H9 (cell line): Measurements from ENCODE around the gene SIM1. TPM values are rescaled to one million over a fixed set of nuclear protein-coding genes. Genes with fewer than 3 reads are reported as not detected.

ENCODE experiments used
- DNase-seq: peaks from one replicate; pipeline ENCODE4 v3.0.0-alpha.2; 2017
- H2AFZ ChIP-seq: one replicate; pipeline ENCODE4 v1.6.1; 2013; ENCODE audit warnings: mild to moderate bottlenecking, low read length, control low read depth, moderate library complexity
- H2AK5ac ChIP-seq: 2 replicates; pipeline ENCODE4 v1.6.1; 2013; ENCODE audit warnings: low read length, control low read depth, mixed read lengths; ENCODE audit not compliant: insufficient read length
- H2BK120ac ChIP-seq: one replicate; pipeline ENCODE4 v1.6.1; 2013; ENCODE audit warnings: low read depth, mild to moderate bottlenecking, low read length, control low read depth, inconsistent platforms; ENCODE audit not compliant: poor library complexity, severe bottlenecking
- H2BK12ac ChIP-seq: 2 replicates; pipeline ENCODE4 v1.6.1; 2013; ENCODE audit warnings: low read length, control low read depth, mixed read lengths, low read depth; ENCODE audit not compliant: insufficient read length
- H2BK15ac ChIP-seq: 2 replicates; pipeline ENCODE4 v1.6.1; 2013; ENCODE audit warnings: low read depth, low read length, control low read depth
- H2BK20ac ChIP-seq: one replicate; pipeline ENCODE4 v1.6.1; 2013; ENCODE audit warnings: low read depth, mild to moderate bottlenecking, low read length, control low read depth, inconsistent platforms; ENCODE audit not compliant: poor library complexity, severe bottlenecking
- H2BK5ac ChIP-seq: 2 replicates; pipeline ENCODE4 v1.6.1; 2013; ENCODE audit warnings: low read length, control low read depth, mixed read lengths; ENCODE audit not compliant: insufficient read length
- H3K14ac ChIP-seq: 2 replicates; pipeline ENCODE4 v1.6.1; 2013; ENCODE audit warnings: low read length, control low read depth; ENCODE audit not compliant: insufficient read depth
- H3K18ac ChIP-seq: 2 replicates; pipeline ENCODE4 v1.6.1; 2013; ENCODE audit warnings: low read depth, mild to moderate bottlenecking, mixed read lengths, low read length, control low read depth; ENCODE audit not compliant: insufficient read length
- H3K23ac ChIP-seq: 2 replicates; pipeline ENCODE4 v1.6.1; 2013; ENCODE audit warnings: low read length, control low read depth, mixed read lengths, low read depth; ENCODE audit not compliant: insufficient read length
- H3K23me2 ChIP-seq: 2 replicates; pipeline ENCODE4 v1.6.1; 2013; ENCODE audit warnings: low read depth, mild to moderate bottlenecking, mixed read lengths, low read length, control low read depth; ENCODE audit not compliant: insufficient read length, poor library complexity, severe bottlenecking
- H3K27ac ChIP-seq: 2 replicates; pipeline ENCODE4 v1.5.1; 2013; ENCODE audit warnings: low read length, control low read depth, mixed read lengths, low read depth; ENCODE audit not compliant: insufficient read length
- H3K27me3 ChIP-seq: 2 replicates; pipeline ENCODE4 v1.6.1; 2013; ENCODE audit warnings: low read length, control low read depth, inconsistent platforms; ENCODE audit not compliant: insufficient read depth
- H3K4ac ChIP-seq: 2 replicates; pipeline ENCODE4 v1.6.1; 2013; ENCODE audit warnings: low read depth, mild to moderate bottlenecking, control low read depth, inconsistent platforms, low read length, moderate library complexity
- H3K4me1 ChIP-seq: 2 replicates; pipeline ENCODE4 v1.6.1; 2013; ENCODE audit warnings: low read length, control low read depth, inconsistent platforms; ENCODE audit not compliant: insufficient read depth
- H3K4me2 ChIP-seq: 2 replicates; pipeline ENCODE4 v1.6.1; 2013; ENCODE audit warnings: low read length, control low read depth, mixed read lengths; ENCODE audit not compliant: insufficient read length, insufficient read depth
- H3K56ac ChIP-seq: 2 replicates; pipeline ENCODE4 v1.6.1; 2013; ENCODE audit warnings: low read depth, mild to moderate bottlenecking, mixed read lengths, low read length, control low read depth; ENCODE audit not compliant: insufficient read length
- H3K79me1 ChIP-seq: 2 replicates; pipeline ENCODE4 v1.6.1; 2013; ENCODE audit warnings: low read depth, mild to moderate bottlenecking, moderate library complexity, low read length, control low read depth, inconsistent platforms; ENCODE audit not compliant: insufficient read depth, poor library complexity, severe bottlenecking
- H3K79me2 ChIP-seq: 2 replicates; pipeline ENCODE4 v1.6.1; 2013; ENCODE audit warnings: low read length, control low read depth, inconsistent platforms; ENCODE audit not compliant: insufficient read depth
- H3K9ac ChIP-seq: 2 replicates; pipeline ENCODE4 v1.6.1; 2013; ENCODE audit warnings: low read length, control low read depth, mixed read lengths; ENCODE audit not compliant: insufficient read length; ENCODE audit errors: extremely low read depth
- H3K9me3 ChIP-seq: one replicate; pipeline ENCODE4 v1.6.1; 2013; ENCODE audit warnings: low read depth, low read length, inconsistent platforms; ENCODE audit not compliant: control insufficient read depth
- H3T11ph ChIP-seq: one replicate; pipeline ENCODE4 v1.6.1; 2013; ENCODE audit warnings: mild to moderate bottlenecking, low read length, control low read depth, inconsistent platforms
- H4K20me1 ChIP-seq: one replicate; pipeline ENCODE4 v1.6.1; 2013; ENCODE audit not compliant: control insufficient read depth, insufficient read length, insufficient read depth
- H4K5ac ChIP-seq: 2 replicates; pipeline ENCODE4 v1.6.1; 2013; ENCODE audit warnings: low read depth, mild to moderate bottlenecking, mixed read lengths, low read length, control low read depth; ENCODE audit not compliant: insufficient read length
- H4K8ac ChIP-seq: replicated peaks from 2 replicates; pipeline ENCODE4 v1.6.1; 2013; ENCODE audit warnings: low read length, control low read depth, mixed read lengths, low read depth; ENCODE audit not compliant: insufficient read length
- H4K91ac ChIP-seq: 2 replicates; pipeline ENCODE4 v1.6.1; 2013; ENCODE audit warnings: low read depth, mild to moderate bottlenecking, moderate library complexity, mixed read lengths, low read length, control low read depth; ENCODE audit not compliant: insufficient read length
- H3K27ac Mint-ChIP-seq, 3 experiments: 2 replicates in 2 of 3; 3 replicates in 1 of 3; pipeline ENCODE4 v1.8.0; 2020 to 2021; ENCODE audit warnings: mixed read lengths in 3 of 3, mild to moderate bottlenecking in 1 of 3, moderate library complexity in 1 of 3
- H3K27me3 Mint-ChIP-seq: 2 replicates; pipeline ENCODE4 v1.8.0; 2021; ENCODE audit warnings: low read depth, mild to moderate bottlenecking, moderate library complexity, mixed read lengths
- H3K36me3 Mint-ChIP-seq, 3 experiments: 2 replicates in 2 of 3; 3 replicates in 1 of 3; pipeline ENCODE4 v1.8.0; 2020 to 2021; ENCODE audit warnings: low read depth in 3 of 3, mixed read lengths in 3 of 3; ENCODE audit not compliant: insufficient read depth in 1 of 3
- H3K4me1 Mint-ChIP-seq, 2 experiments: 2 replicates each; pipeline ENCODE4 v1.8.0; 2020; ENCODE audit warnings: mixed read lengths in 2 of 2
- H3K4me3 Mint-ChIP-seq, 2 experiments: 2 replicates in 1 of 2; 3 replicates in 1 of 2; pipeline ENCODE4 v1.8.0; 2020 to 2021; ENCODE audit warnings: mild to moderate bottlenecking in 2 of 2, mixed read lengths in 2 of 2, moderate library complexity in 1 of 2
- H3K9me3 Mint-ChIP-seq, 2 experiments: 2 replicates in 1 of 2; 3 replicates in 1 of 2; pipeline ENCODE4 v1.8.0; 2020; ENCODE audit warnings: mild to moderate bottlenecking in 2 of 2, mixed read lengths in 2 of 2, moderate library complexity in 1 of 2
- WGBS: extraction: QIAGEN DNeasy Blood & Tissue Kit; methylation state at CpG from one replicate; pipeline ENCODE4 v1.1.7; 2013; ENCODE audit warnings: missing lambda C conversion rate, low lambda C conversion rate, mixed read lengths; ENCODE audit not compliant: insufficient read length; ENCODE audit errors: extremely low coverage; 5-methylcytosine and 5-hydroxymethylcytosine counted together
- total RNA-seq: library from RNA; stranded (reverse); gene quantifications from 2 replicates; pipeline ENCODE4 v1.2.1, GENCODE V29; 2021
- TF ChIP-seq, protein P1 (sequence below): fragments of 200-600 bp; sonication (generic); conservative IDR thresholded peaks from 3 replicates; pipeline ENCODE4 v1.8.0; 2021; ENCODE audit warnings: antibody characterized with exemption, mild to moderate bottlenecking

The SIM1 gene
- total RNA-seq, 1 experiment from 2014 or later = not detected

DNA sequence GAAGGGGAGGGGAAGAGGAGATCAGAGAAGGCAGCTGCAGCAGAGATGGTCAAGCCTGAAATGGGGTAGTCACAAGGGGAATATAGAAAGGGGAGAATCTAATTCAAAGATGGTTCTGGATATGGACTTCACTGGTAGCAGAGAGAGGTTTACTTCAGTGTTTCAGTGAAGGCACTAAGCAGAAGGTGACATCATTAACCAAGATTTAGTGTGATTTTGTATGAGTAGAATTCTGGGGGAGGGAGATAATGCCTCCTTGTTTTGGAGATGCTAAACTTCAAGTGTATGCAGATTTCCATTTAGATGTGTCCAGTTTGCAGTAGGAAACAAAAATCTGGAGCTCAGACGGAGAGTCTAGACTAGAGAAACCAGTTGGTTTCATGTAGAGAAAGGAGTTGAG is 13.1 kb downstream of the SIM1 start:
- no peak overlapping the region for H2BK12ac ChIP-seq
- H4K91ac ChIP-seq = no peak overlapping the region
- no peak for DNase-seq
- no peak overlapping the region for H3K23ac ChIP-seq
- no peak overlapping the region for H3K9ac ChIP-seq
- H3K4me2 ChIP-seq = no peak overlapping the region
- H4K5ac ChIP-seq = no peak overlapping the region
- H3K14ac ChIP-seq = no peak overlapping the region
- peaks cover 30 to 51% of the 10 kb centered on the region in 2 experiments for H3K4me1 Mint-ChIP-seq
- no peak overlapping the region for H2AFZ ChIP-seq
- no peaks in the 10 kb centered on the region for H3K27me3 Mint-ChIP-seq
- peaks cover 0 to 3% of the 10 kb centered on the region in 2 experiments; a peak in 1 of 5 replicates for H3K9me3 Mint-ChIP-seq
- peaks cover 6% of the 10 kb centered on the region for H3K23me2 ChIP-seq
- H3K27me3 ChIP-seq = peaks cover 100% of the 10 kb centered on the region
- TF ChIP-seq, protein P1, sequence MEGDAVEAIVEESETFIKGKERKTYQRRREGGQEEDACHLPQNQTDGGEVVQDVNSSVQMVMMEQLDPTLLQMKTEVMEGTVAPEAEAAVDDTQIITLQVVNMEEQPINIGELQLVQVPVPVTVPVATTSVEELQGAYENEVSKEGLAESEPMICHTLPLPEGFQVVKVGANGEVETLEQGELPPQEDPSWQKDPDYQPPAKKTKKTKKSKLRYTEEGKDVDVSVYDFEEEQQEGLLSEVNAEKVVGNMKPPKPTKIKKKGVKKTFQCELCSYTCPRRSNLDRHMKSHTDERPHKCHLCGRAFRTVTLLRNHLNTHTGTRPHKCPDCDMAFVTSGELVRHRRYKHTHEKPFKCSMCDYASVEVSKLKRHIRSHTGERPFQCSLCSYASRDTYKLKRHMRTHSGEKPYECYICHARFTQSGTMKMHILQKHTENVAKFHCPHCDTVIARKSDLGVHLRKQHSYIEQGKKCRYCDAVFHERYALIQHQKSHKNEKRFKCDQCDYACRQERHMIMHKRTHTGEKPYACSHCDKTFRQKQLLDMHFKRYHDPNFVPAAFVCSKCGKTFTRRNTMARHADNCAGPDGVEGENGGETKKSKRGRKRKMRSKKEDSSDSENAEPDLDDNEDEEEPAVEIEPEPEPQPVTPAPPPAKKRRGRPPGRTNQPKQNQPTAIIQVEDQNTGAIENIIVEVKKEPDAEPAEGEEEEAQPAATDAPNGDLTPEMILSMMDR = no peak
- H4K8ac ChIP-seq = no peak overlapping the region
- no peaks in the 10 kb centered on the region for H3K79me2 ChIP-seq
- no peaks in the 10 kb centered on the region for H3K36me3 Mint-ChIP-seq
- no peak overlapping the region for H3K18ac ChIP-seq
- H3K56ac ChIP-seq = no peak overlapping the region
- H2BK5ac ChIP-seq = no peak overlapping the region
- no peaks in the 10 kb centered on the region for H3K79me1 ChIP-seq
- H2AK5ac ChIP-seq = no peak overlapping the region
- no peak overlapping the region for H3K4ac ChIP-seq
- H3K4me1 ChIP-seq = no peaks in the 10 kb centered on the region; the same call in 1 of the 2 replicates
- no peaks in the 10 kb centered on the region for H3K9me3 ChIP-seq
- no peak overlapping the region for H3K27ac Mint-ChIP-seq
- no peaks in the 10 kb centered on the region for H4K20me1 ChIP-seq
- H2BK15ac ChIP-seq = no peak overlapping the region
- WGBS = no CpG with 5 or more reads among the region's 1 CpG
- H3K27ac ChIP-seq = no peak overlapping the region
- no peak overlapping the region for H2BK120ac ChIP-seq
- no peak overlapping the region for H3K4me3 Mint-ChIP-seq
- H3T11ph ChIP-seq = no peak overlapping the region
- no peak overlapping the region for H2BK20ac ChIP-seq
